Ascending aorta (tissue), 2 donors: ENCODE measurements around the gene PPP2R3C. TPM values are rescaled to one million over a fixed set of nuclear protein-coding genes. Genes with fewer than 3 reads are reported as not detected.
"Not testable (repeated sequence)": the region's sequence is repeated elsewhere in the genome, so short reads cannot be mapped to it uniquely, and the experiment has no call there.

Experiments used
- DNase-seq, 2 donors: peaks; one replicate each; pipeline ENCODE4 v3.0.0-alpha.2; 2019; ENCODE audit warnings: low spot score in 2 of 2
- H3K27ac ChIP-seq, 2 donors: fragments of 200-600 bp; sonication (generic); one replicate each; pipeline ENCODE4 v1.5.1; 2016 to 2017; ENCODE audit warnings: mild to moderate bottlenecking in 1 of 2
- H3K27me3 ChIP-seq: fragments of 200-600 bp; sonication (generic); one replicate; pipeline ENCODE4 v1.5.1; 2017
- H3K36me3 ChIP-seq, 2 donors: fragments of 200-600 bp; sonication (generic); one replicate each; pipeline ENCODE4 v1.5.1; 2016
- H3K4me1 ChIP-seq, 2 donors: fragments of 200-600 bp; sonication (generic); one replicate each; pipeline ENCODE4 v1.5.1; 2016 to 2017; ENCODE audit warnings: mild to moderate bottlenecking in 1 of 2
- H3K4me3 ChIP-seq, 2 donors: fragments of 200-600 bp; sonication (generic); one replicate each; pipeline ENCODE4 v1.5.1; 2016 to 2017; ENCODE audit warnings: mild to moderate bottlenecking in 1 of 2
- H3K9me3 ChIP-seq, 2 donors: fragments of 200-600 bp; sonication (generic); one replicate each; pipeline ENCODE4 v1.5.1; 2016
- CTCF ChIP-seq, 3 experiments: fragments of 200-600 bp in 2 of 3; fragments of 450-650 bp in 1 of 3; sonication (generic) in 2 of 3; IDR thresholded peaks; one replicate each; pipeline ENCODE4 v1.5.1; 2016 to 2019; ENCODE audit warnings: antibody characterized with exemption in 3 of 3, mild to moderate bottlenecking in 1 of 3, moderate library complexity in 1 of 3
- intact Hi-C: fragments of 100-400 bp; cut with DNase I; formaldehyde crosslinking; loops from one replicate; pipeline ENCODE4 v1.15.1; 2023
- total RNA-seq: library from RNA; depleted of rRNA; stranded (reverse); fragments of >200 nt; gene quantifications from one replicate; pipeline ENCODE4 v1.1.0, GENCODE V29; 2016

The PPP2R3C gene
- total RNA-seq, 1 donor from 2014 or later, result 63.6 TPM

DNA sequence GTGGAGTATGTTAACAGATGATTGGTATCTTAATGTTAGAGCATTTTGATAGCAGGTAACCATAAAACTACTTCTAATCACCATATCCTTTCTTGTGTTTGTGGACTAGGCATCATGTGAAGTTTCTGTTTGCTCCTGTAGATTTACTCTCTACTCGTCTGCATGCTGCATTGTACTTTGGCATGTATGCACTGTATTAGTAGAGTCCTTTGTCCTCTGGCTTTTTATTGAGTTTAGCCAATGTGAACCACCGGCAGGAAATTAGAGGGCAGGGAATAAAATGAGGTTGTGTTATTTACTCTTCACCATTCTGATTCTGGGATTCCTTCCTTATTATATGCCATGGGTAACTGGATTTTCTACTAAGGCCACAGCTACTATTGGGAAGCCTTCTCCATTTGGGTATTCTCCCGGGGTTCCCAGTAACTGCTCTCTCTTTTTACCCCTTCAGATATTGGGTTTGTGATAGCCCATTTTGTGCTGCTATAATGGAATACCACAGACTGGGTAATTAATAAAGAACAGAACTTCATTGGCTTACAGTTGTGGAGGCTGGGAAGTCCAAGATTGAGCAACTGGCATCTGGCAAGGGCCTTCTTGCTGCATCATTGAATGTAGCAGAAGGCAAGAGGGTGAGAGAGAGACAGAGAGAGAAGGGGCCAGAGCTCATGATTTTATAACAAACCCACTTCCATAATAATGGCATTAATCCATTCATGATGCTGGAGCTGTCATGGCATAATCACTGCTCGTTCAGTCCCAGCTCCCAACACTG is 53.4 kb downstream of the PPP2R3C start:
- intact Hi-C loops, result no loop called here
- no peak for TF ChIP-seq CTCF (IDR thresholded peaks at IDR 0.05)
- Histone ChIP-seq H3K4me1 (no peaks in the 10 kb centered on the region), H3K9me3 (no peaks in the 10 kb centered on the region), H3K4me3 (no peak overlapping the region), H3K36me3 (peaks cover 35 to 47% of the 10 kb centered on the region in 2 donors), H3K27me3 (no peaks in the 10 kb centered on the region), H3K27ac (no peak overlapping the region)
- no peak for DNase-seq

DNA sequence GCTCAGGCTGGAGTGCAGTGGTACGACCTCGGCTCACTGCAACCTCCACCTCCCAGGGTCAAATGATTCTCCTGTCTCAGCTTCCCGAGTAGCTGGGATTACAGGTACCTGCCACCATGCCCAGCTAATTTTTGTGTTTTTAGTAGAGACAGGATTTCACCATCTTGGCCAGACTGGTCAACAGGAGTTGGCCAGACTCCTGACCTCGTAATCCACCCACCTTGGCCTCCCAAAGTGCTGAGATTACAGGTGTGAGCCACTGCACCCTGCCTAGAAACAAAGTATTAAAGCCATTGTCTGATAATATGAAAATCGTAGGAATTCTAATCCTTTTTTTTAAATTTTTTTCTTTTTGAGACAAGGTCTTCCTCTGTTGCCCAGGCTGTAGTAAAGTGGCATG is 56.1 kb downstream of the PPP2R3C start:
- H3K4me3 ChIP-seq, H3K27me3 ChIP-seq, intact Hi-C loops, H3K9me3 ChIP-seq, H3K4me1 ChIP-seq, H3K27ac ChIP-seq, DNase-seq: not testable (repeated sequence)
- peaks cover 41 to 47% of the 10 kb centered on the region in 2 donors for H3K36me3 ChIP-seq

GRCh38 chr14:35061113-35061791 is 60.5 kb downstream of the PPP2R3C start:
- H3K9me3 ChIP-seq, H3K27me3 ChIP-seq, DNase-seq, H3K4me1 ChIP-seq, intact Hi-C loops, H3K4me3 ChIP-seq: not testable (repeated sequence)
- Histone ChIP-seq H3K27ac (peak overlapping the region in 1 of 2 donors; percentile 40), H3K36me3 (peaks cover 32 to 56% of the 10 kb centered on the region in 2 donors)

- intact Hi-C loops, result no loop called here
- peaks cover 6 to 23% of the 10 kb centered on the region in 2 donors for H3K36me3 ChIP-seq
- H3K4me3 ChIP-seq, result no peak overlapping the region
- peaks cover 0 to 12% of the 10 kb centered on the region in 2 donors for H3K4me1 ChIP-seq
- no peaks in the 10 kb centered on the region for H3K27me3 ChIP-seq
- no peak for TF ChIP-seq CTCF (IDR thresholded peaks at IDR 0.05)
- H3K27ac ChIP-seq, result no peak overlapping the region
- H3K9me3 ChIP-seq, result no peaks in the 10 kb centered on the region
- no peak for DNase-seq
These were observed 69.2 kb downstream of the PPP2R3C start for GRCh38 chr14:35052637-35053036.

DNA sequence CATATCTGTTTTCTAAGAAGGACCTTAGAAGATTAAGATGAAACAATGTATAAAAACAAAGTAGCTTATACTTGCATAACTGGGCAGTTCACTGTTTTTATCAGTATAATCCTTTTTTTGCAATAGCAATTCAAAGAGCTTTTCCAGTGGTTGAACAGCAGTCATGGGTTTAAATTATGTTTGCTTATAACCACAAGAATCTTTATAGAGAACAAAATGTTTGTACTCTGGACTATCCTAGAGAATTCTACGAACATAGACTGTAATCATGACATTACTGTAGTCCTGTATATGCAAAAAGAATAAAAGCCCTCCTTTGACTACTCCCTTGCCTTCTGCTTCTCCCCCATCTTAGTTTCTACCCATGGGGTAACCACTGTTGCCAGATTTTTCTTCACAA is 70.0 kb downstream of the PPP2R3C start:
- Histone ChIP-seq H3K27me3 (no peaks in the 10 kb centered on the region), H3K9me3 (no peaks in the 10 kb centered on the region), H3K36me3 (peaks cover 6 to 17% of the 10 kb centered on the region in 2 donors), H3K4me1 (peaks cover 0 to 14% of the 10 kb centered on the region in 2 donors), H3K27ac (peak overlapping the region in 1 of 2 donors; percentile 74), H3K4me3 (no peak overlapping the region)
- intact Hi-C loops, result no loop called here
- no peak for DNase-seq
- no peak for TF ChIP-seq CTCF (IDR thresholded peaks at IDR 0.05)

GRCh38 chr14:35050652-35051051 is 71.1 kb downstream of the PPP2R3C start:
- H3K9me3 ChIP-seq, result no peaks in the 10 kb centered on the region
- H3K4me1 ChIP-seq, result peaks cover 0 to 14% of the 10 kb centered on the region in 2 donors
- no peak for DNase-seq
- peaks cover 6 to 11% of the 10 kb centered on the region in 2 donors for H3K36me3 ChIP-seq
- TF ChIP-seq CTCF (IDR thresholded peaks at IDR 0.05), result no peak
- intact Hi-C loops, result no loop called here
- peak overlapping the region; percentile 10 to 74 for H3K27ac ChIP-seq
- no peaks in the 10 kb centered on the region for H3K27me3 ChIP-seq
- H3K4me3 ChIP-seq, result no peak overlapping the region
